ENCODE results near the gene PPP1R3D. TPM values are rescaled to one million over a fixed set of nuclear protein-coding genes. Genes with fewer than 3 reads are reported as not detected.

The PPP1R3D gene
- total RNA-seq, 2 experiments from 2014 or later, result 4.5 to 5.1 TPM

GRCh38 chr20:59984541-59984940, 44.4 kb upstream of the PPP1R3D start:
- no peaks in the 10 kb centered on the region for H3K79me2 ChIP-seq (ENCODE audit: insufficient read depth, low read depth, low read length)
- no peak overlapping the region for H3K27ac ChIP-seq (ENCODE audit: low read depth, low read length, poor library complexity, severe bottlenecking)
- ChIA-PET CTCF (ENCODE audit: unreplicated experiment) (no interaction called here), POLR2A (no interaction called here)
- no peak overlapping the region for H3K4me2 ChIP-seq (ENCODE audit: low read length)
- no peaks in the 10 kb centered on the region for H3K4me1 ChIP-seq (ENCODE audit: insufficient read depth, low read length, poor library complexity, severe bottlenecking)
- DNase-seq (ENCODE audit: low spot score), result peak; percentile 6
- TF ChIP-seq CTCF (conservative IDR thresholded peaks at IDR 0.05; ENCODE audit: low read length) (no peak), EZH2phosphoT487 (IDR thresholded peaks at IDR 0.05; ENCODE audit: borderline replicate concordance, low read depth, low read length) (no peak)
- no peaks in the 10 kb centered on the region for H3K36me3 ChIP-seq (ENCODE audit: insufficient read depth, low read length)
- BruUV-seq (replicated peaks), result no TSS peak
- H3K9me3 ChIP-seq (ENCODE audit: low read length), result no peaks in the 10 kb centered on the region
- H4K20me1 ChIP-seq (ENCODE audit: insufficient read depth, low read length), result no peaks in the 10 kb centered on the region
- peak overlapping the region; percentile 57 for H2AFZ ChIP-seq (ENCODE audit: low read length)
- intact Hi-C loops (cut with micrococcal nuclease; ENCODE audit: unreplicated experiment), result no loop called here
- H3K4me3 ChIP-seq (ENCODE audit: low read depth, low read length, poor library complexity, severe bottlenecking), result no peak overlapping the region
- H3K9me2 ChIP-seq (ENCODE audit: insufficient read depth, low read length), result no peaks in the 10 kb centered on the region

- intact Hi-C loops (cut with micrococcal nuclease; ENCODE audit: unreplicated experiment), result no loop called here
- ChIA-PET POLR2A (no interaction called here), CTCF (ENCODE audit: unreplicated experiment) (no interaction called here)
- Histone ChIP-seq H3K36me3 (ENCODE audit: insufficient read depth, low read length) (no peaks in the 10 kb centered on the region), H3K27ac (ENCODE audit: low read depth, low read length, poor library complexity, severe bottlenecking) (no peak overlapping the region), H4K20me1 (ENCODE audit: insufficient read depth, low read length) (no peaks in the 10 kb centered on the region), H3K9me2 (ENCODE audit: insufficient read depth, low read length) (no peaks in the 10 kb centered on the region), H3K4me1 (ENCODE audit: insufficient read depth, low read length, poor library complexity, severe bottlenecking) (no peaks in the 10 kb centered on the region), H3K79me2 (ENCODE audit: insufficient read depth, low read depth, low read length) (no peaks in the 10 kb centered on the region), H2AFZ (ENCODE audit: low read length) (no peak overlapping the region), H3K9me3 (ENCODE audit: low read length) (no peaks in the 10 kb centered on the region), H3K4me2 (ENCODE audit: low read length) (no peak overlapping the region), H3K4me3 (ENCODE audit: low read depth, low read length, poor library complexity, severe bottlenecking) (no peak overlapping the region)
- no TSS peak for BruUV-seq (replicated peaks)
- no peak for TF ChIP-seq EZH2phosphoT487 (IDR thresholded peaks at IDR 0.05; ENCODE audit: borderline replicate concordance, low read depth, low read length)
- TF ChIP-seq CTCF (conservative IDR thresholded peaks at IDR 0.05; ENCODE audit: low read length), result no peak
- DNase-seq (ENCODE audit: low spot score), result no peak
Measured at GRCh38 chr20:59983076-59983475, 43.0 kb upstream of the PPP1R3D start.

- Histone ChIP-seq H4K20me1 (ENCODE audit: insufficient read depth, low read length) (no peaks in the 10 kb centered on the region), H3K79me2 (ENCODE audit: insufficient read depth, low read depth, low read length) (no peaks in the 10 kb centered on the region), H3K4me2 (ENCODE audit: low read length) (no peak overlapping the region), H3K9me2 (ENCODE audit: insufficient read depth, low read length) (no peaks in the 10 kb centered on the region), H3K4me1 (ENCODE audit: insufficient read depth, low read length, poor library complexity, severe bottlenecking) (no peaks in the 10 kb centered on the region), H3K4me3 (ENCODE audit: low read depth, low read length, poor library complexity, severe bottlenecking) (no peak overlapping the region), H3K36me3 (ENCODE audit: insufficient read depth, low read length) (no peaks in the 10 kb centered on the region), H3K9me3 (ENCODE audit: low read length) (no peaks in the 10 kb centered on the region), H3K27ac (ENCODE audit: low read depth, low read length, poor library complexity, severe bottlenecking) (no peak overlapping the region), H2AFZ (ENCODE audit: low read length) (no peak overlapping the region)
- DNase-seq (ENCODE audit: low spot score), result no peak
- TF ChIP-seq CTCF (conservative IDR thresholded peaks at IDR 0.05; ENCODE audit: low read length) (no peak), EZH2phosphoT487 (IDR thresholded peaks at IDR 0.05; ENCODE audit: borderline replicate concordance, low read depth, low read length) (no peak)
- no TSS peak for BruUV-seq (replicated peaks)
- ChIA-PET POLR2A (no interaction called here), CTCF (ENCODE audit: unreplicated experiment) (no interaction called here)
- intact Hi-C loops (cut with micrococcal nuclease; ENCODE audit: unreplicated experiment), result no loop called here
Measured at GRCh38 chr20:59977086-59977485, 37.0 kb upstream of the PPP1R3D start.
